Adrenal gland (tissue), 12 donors: ENCODE data around the gene LRRTM2. TPM values are rescaled to one million over a fixed set of nuclear protein-coding genes. Genes with fewer than 3 reads are reported as not detected.
A peak's percentile ranks its signal among the peaks of the same experiment; 100 is the strongest.

Experiments used
- DNase-seq, 7 donors: peaks; one replicate each; pipeline ENCODE4 v3.0.0-alpha.2; 2019 to 2020
- H3K27ac ChIP-seq, 5 donors: fragments of 200-600 bp; sonication (generic) in 4 of 5; 1 replicate in 3 of 5; 2 replicates in 2 of 5; pipeline versions ENCODE4 v1.5.1 to v1.8.0; 2016 to 2020; ENCODE audit warnings: mild to moderate bottlenecking in 1 of 5
- H3K27me3 ChIP-seq: fragments of 200-600 bp; 2 replicates; pipeline ENCODE4 v1.8.0; 2021
- H3K36me3 ChIP-seq, 2 donors: fragments of 200-600 bp; replicated peaks in 1 of 2; 1 replicate in 1 of 2; 2 replicates in 1 of 2; pipeline versions ENCODE4 v1.5.1 to v1.8.0; 2018 to 2022
- H3K4me1 ChIP-seq, 2 donors: fragments of 200-600 bp; replicated peaks in 1 of 2; 1 replicate in 1 of 2; 2 replicates in 1 of 2; pipeline versions ENCODE4 v1.5.1 to v1.8.0; 2018 to 2021
- H3K4me3 ChIP-seq, 4 donors: fragments of 200-600 bp; sonication (generic) in 3 of 4; one replicate each; pipeline ENCODE4 v1.5.1; 2016 to 2018
- H3K9me3 ChIP-seq, 3 donors: fragments of 200-600 bp; sonication (generic) in 1 of 3; replicated peaks in 1 of 3; 1 replicate in 2 of 3; 2 replicates in 1 of 3; pipeline versions ENCODE4 v1.5.1 to v1.8.0; 2016 to 2021
- CTCF ChIP-seq, 6 experiments: fragments of 450-650 bp in 4 of 6; fragments of 200-600 bp in 2 of 6; sonication (generic) in 1 of 6; IDR thresholded peaks; 1 replicate in 5 of 6; 2 replicates in 1 of 6; pipeline versions ENCODE4 v1.5.1 to v1.8.0; 2016 to 2021; ENCODE audit warnings: antibody characterized with exemption in 6 of 6, mild to moderate bottlenecking in 2 of 6, moderate library complexity in 1 of 6
- POLR2A ChIP-seq, 2 donors: fragments of 450-650 bp; IDR thresholded peaks; one replicate each; pipeline ENCODE4 v1.6.1; 2017; ENCODE audit warnings: antibody characterized with exemption in 2 of 2, mild to moderate bottlenecking in 2 of 2, moderate library complexity in 1 of 2
- WGBS, 4 donors: extraction: QIAGEN DNeasy Blood & Tissue Kit in 2 of 4; methylation state at CpG; one replicate each; pipeline versions ENCODE4 v1.1.5 to v1.1.7; 2013 to 2017; 5-methylcytosine and 5-hydroxymethylcytosine counted together
- intact Hi-C, 2 donors: fragments of 100-400 bp; cut with DNase I; formaldehyde crosslinking; loops; one replicate each; pipeline versions ENCODE4 v1.14.1 to v1.15.0; 2022 to 2023
- polyA plus RNA-seq, 3 donors: library from polyadenylated mRNA; stranded (reverse); fragments of 200-250 nt in 2 of 3; fragments of 350-450 nt in 1 of 3; fragmentation: Illumina TruSeq in 1 of 3; extraction: RNeasy Lipid Tissue Mini Kit (QIAGEN cat#74804) in 1 of 3; gene quantifications; one replicate each; pipeline ENCODE4 v1.2.3, GENCODE V29; 2013 to 2014
- total RNA-seq, 9 donors: library from RNA; depleted of rRNA in 4 of 9; stranded (reverse); fragments of >200 nt in 4 of 9; fragments of 120-200 nt in 1 of 9; fragmentation: NEBNext Ultra II Directional in 1 of 9; extraction: Animal tissue kit (Norgen Biotek cat#: 25700) in 1 of 9; gene quantifications; one replicate each; pipeline versions ENCODE4 v1.1.0 to v1.2.4, GENCODE V29; 2013 to 2023
- donor health status: healthy with polysubstance abuse.
- donor health status: Bipolar disorder and iron deficiency.
- donor health status: DM: yes; HTN: yes; CAD: no.
- donor health status: DM: no; HTN: no; CAD: no.
- donor health status: DM: no; HTN: no; CAD: no.
- donor health status: DM: yes; HTN: yes; CAD: no.

Gene LRRTM2
- total and polyA plus RNA-seq, 12 donors, result 0.07 to 1.6 (median 0.86) TPM; not detected in 3

GRCh38 chr5:138878437-138879235 lies 3.5 kb upstream of the LRRTM2 start:
- peaks cover 0 to 18% of the 10 kb centered on the region in 2 donors for H3K4me1 ChIP-seq
- H3K27ac ChIP-seq, result no peak overlapping the region
- no peaks in the 10 kb centered on the region for H3K9me3 ChIP-seq
- no peaks in the 10 kb centered on the region for H3K27me3 ChIP-seq
- no peaks in the 10 kb centered on the region for H3K36me3 ChIP-seq
- no peak for TF ChIP-seq CTCF (IDR thresholded peaks at IDR 0.05)
- peak in 2 of 7 donors; percentile 20 to 21 for DNase-seq
- 73 to 88% (median 78%) methylated on average over 6 to 7 of the region's 7 CpGs for WGBS, 4 donors
- intact Hi-C loops, result no loop called here
- H3K4me3 ChIP-seq, result no peak overlapping the region

DNA sequence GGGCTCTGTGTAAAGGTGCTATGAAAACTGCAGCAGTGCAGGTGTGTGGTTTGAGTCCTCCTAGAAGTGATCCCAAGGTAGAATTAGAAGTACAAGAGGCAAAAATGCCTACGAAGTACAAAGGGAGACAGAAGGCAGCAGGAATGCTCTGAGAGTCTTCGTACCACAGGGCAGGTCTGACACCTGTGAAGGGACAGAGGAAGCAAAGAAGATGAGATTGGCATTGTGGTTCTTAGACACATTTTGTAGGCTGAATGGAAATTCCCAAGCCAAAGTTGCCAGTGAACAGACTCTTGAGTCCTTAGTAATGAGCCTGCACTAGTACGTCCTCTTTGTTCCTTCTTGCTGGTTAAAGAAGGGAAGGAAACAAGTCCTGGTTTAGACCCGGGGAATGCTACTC lies 1.7 kb upstream of the LRRTM2 start:
- peaks cover 0 to 21% of the 10 kb centered on the region in 2 donors for H3K4me1 ChIP-seq
- no peak for DNase-seq
- H3K27ac ChIP-seq, result no peak overlapping the region
- intact Hi-C loops, result no loop called here
- H3K27me3 ChIP-seq, result no peaks in the 10 kb centered on the region
- H3K9me3 ChIP-seq, result no peaks in the 10 kb centered on the region
- no peaks in the 10 kb centered on the region for H3K36me3 ChIP-seq
- TF ChIP-seq CTCF (IDR thresholded peaks at IDR 0.05), result no peak
- no peak for TF ChIP-seq POLR2A (IDR thresholded peaks at IDR 0.05)
- H3K4me3 ChIP-seq, result no peak overlapping the region
- 86 to 95% (median 92%) methylated on average over 4 of the region's 4 CpGs for WGBS, 4 donors

DNA sequence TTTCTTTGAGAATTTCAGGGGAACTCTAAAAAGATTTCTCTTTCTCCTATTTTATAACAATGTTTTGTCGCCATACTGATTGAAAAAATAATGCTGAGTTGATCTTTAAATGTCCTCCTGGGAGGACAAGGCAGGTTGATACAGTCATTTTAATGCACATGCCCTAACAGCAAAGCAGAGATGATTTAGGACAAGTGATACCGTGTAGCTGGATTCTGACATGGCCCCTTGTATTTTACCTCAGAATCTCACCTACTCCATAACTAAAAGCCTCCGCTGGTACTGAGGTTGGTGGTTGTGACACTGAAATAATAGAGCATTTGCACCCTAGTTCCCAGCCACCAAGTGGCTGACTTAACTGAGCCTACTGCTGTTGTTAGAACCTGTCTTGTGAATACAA lies 811 bp upstream of the LRRTM2 start:
- no peaks in the 10 kb centered on the region for H3K27me3 ChIP-seq
- DNase-seq, result no peak
- H3K4me3 ChIP-seq, result no peak overlapping the region
- 92 to 96% (median 94%) methylated on average over 3 of the region's 3 CpGs for WGBS, 4 donors
- intact Hi-C loops, result no loop called here
- TF ChIP-seq POLR2A (IDR thresholded peaks at IDR 0.05) (no peak), CTCF (IDR thresholded peaks at IDR 0.05) (no peak)
- no peaks in the 10 kb centered on the region for H3K9me3 ChIP-seq
- H3K36me3 ChIP-seq, result no peaks in the 10 kb centered on the region
- no peak overlapping the region for H3K27ac ChIP-seq
- peaks cover under 1 to 28% of the 10 kb centered on the region in 2 donors for H3K4me1 ChIP-seq

DNA sequence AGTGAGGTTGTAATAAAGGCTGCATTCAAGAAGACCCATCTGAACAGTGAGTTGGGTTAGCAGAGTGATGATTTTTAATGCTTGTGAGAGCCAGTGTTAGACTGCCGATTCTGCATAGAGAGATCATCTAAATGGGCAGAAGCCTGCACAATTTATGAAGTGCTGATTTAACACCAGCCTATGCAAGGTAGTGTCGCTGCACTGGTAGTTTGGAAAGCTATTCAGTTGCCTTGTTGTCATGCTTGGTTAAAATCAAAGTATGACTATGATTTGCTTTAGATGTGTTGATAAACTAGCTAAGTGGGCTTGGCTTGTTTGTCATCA lies 379 bp upstream of the LRRTM2 start:
- no peaks in the 10 kb centered on the region for H3K27me3 ChIP-seq
- 69 to 89% (median 82%) methylated on average over 2 of the region's 2 CpGs for WGBS, 4 donors
- intact Hi-C loops, result no loop called here

More for the DNA sequence above, 379 bp upstream of the LRRTM2 start:
- Histone ChIP-seq H3K27ac (peak overlapping the region in 1 of 5 donors; percentile 17), H3K9me3 (no peaks in the 10 kb centered on the region), H3K4me1 (peaks cover 5 to 33% of the 10 kb centered on the region in 2 donors), H3K36me3 (no peaks in the 10 kb centered on the region), H3K4me3 (no peak overlapping the region)
- no peak for DNase-seq
- TF ChIP-seq POLR2A (IDR thresholded peaks at IDR 0.05), result no peak
- TF ChIP-seq CTCF (IDR thresholded peaks at IDR 0.05), result no peak
